ENCODE measurements around the gene ODAD2. TPM values are rescaled to one million over a fixed set of nuclear protein-coding genes. Genes with fewer than 3 reads are reported as not detected.

The ODAD2 gene, protein sequence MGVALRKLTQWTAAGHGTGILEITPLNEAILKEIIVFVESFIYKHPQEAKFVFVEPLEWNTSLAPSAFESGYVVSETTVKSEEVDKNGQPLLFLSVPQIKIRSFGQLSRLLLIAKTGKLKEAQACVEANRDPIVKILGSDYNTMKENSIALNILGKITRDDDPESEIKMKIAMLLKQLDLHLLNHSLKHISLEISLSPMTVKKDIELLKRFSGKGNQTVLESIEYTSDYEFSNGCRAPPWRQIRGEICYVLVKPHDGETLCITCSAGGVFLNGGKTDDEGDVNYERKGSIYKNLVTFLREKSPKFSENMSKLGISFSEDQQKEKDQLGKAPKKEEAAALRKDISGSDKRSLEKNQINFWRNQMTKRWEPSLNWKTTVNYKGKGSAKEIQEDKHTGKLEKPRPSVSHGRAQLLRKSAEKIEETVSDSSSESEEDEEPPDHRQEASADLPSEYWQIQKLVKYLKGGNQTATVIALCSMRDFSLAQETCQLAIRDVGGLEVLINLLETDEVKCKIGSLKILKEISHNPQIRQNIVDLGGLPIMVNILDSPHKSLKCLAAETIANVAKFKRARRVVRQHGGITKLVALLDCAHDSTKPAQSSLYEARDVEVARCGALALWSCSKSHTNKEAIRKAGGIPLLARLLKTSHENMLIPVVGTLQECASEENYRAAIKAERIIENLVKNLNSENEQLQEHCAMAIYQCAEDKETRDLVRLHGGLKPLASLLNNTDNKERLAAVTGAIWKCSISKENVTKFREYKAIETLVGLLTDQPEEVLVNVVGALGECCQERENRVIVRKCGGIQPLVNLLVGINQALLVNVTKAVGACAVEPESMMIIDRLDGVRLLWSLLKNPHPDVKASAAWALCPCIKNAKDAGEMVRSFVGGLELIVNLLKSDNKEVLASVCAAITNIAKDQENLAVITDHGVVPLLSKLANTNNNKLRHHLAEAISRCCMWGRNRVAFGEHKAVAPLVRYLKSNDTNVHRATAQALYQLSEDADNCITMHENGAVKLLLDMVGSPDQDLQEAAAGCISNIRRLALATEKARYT
- not detected in 2 replicates for total RNA-seq

DNA sequence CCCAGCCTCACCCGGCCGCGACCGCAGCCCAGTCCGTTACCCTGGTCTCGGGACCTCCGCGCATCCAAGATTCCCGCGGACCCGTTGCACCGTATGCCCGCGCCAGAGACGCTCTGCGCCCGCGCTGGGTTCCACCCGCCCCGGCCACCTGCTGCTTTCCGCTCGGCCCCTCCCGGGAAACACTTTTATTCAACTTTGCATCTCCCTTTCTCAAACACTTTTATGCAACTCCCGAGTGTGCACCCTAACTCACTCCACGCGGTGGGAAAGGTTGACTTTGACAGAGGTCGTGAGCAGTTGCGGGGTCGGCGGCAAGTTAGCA lies at the start of gene ODAD2:
Gene ODAD2 (minus strand): TSS at position 126 of the 322 bp plus-strand sequence. CDS start 3,937 bp downstream, outside the sequence.

